HepG2 (cell line): ENCODE measurements around the gene TNFRSF6B. TPM values are rescaled to one million over a fixed set of nuclear protein-coding genes. Genes with fewer than 3 reads are reported as not detected.

ENCODE experiments used
- AGO1 ChIP-seq: fragments of 200-400 bp; formaldehyde crosslinking; IDR thresholded peaks from 2 replicates; pipeline ENCODE4 v1.6.1; 2017; ENCODE audit warnings: mild to moderate bottlenecking, low read depth, low read length, moderate library complexity; ENCODE audit not compliant: poor library complexity, severe bottlenecking
- ARNTL ChIP-seq: sonication (generic); formaldehyde crosslinking; IDR thresholded peaks from 2 replicates; pipeline ENCODE4 v1.4.0; 2020; ENCODE audit warnings: mild to moderate bottlenecking, missing genetic modification reagents
- ATF7-NPFF ChIP-seq: sonication (generic); formaldehyde crosslinking; IDR thresholded peaks from 2 replicates; pipeline ENCODE4 v1.8.1; 2023; ENCODE audit warnings: mild to moderate bottlenecking, low read depth, missing genetic modification reagents, moderate library complexity
- DRAP1 ChIP-seq: IDR thresholded peaks from 2 replicates; pipeline ENCODE4 v1.6.1; 2016; ENCODE audit warnings: missing genetic modification reagents, missing compliant biosample characterization
- EED ChIP-seq: sonication (generic); formaldehyde crosslinking; IDR thresholded peaks from 2 replicates; pipeline ENCODE4 v1.5.0; 2020; ENCODE audit warnings: mild to moderate bottlenecking, missing genetic modification reagents
- ERF ChIP-seq: IDR thresholded peaks from 2 replicates; pipeline ENCODE4 v1.6.1; 2018; ENCODE audit warnings: missing biosample characterization, missing genetic modification reagents
- ETV5 ChIP-seq: IDR thresholded peaks from 2 replicates; pipeline ENCODE4 v1.6.1; 2018; ENCODE audit warnings: missing biosample characterization, missing genetic modification reagents, inconsistent platforms, borderline replicate concordance
- FOXJ3 ChIP-seq: sonication (generic); formaldehyde crosslinking; IDR thresholded peaks from 2 replicates; pipeline ENCODE4 v1.4.0; 2020; ENCODE audit warnings: missing genetic modification reagents, mild to moderate bottlenecking, borderline replicate concordance
- JUNB ChIP-seq: sonication (generic); formaldehyde crosslinking; IDR thresholded peaks from 2 replicates; pipeline ENCODE4 v1.8.0; 2022; ENCODE audit warnings: missing genetic modification reagents, mild to moderate bottlenecking, borderline replicate concordance
- KMT2B ChIP-seq: IDR thresholded peaks from 2 replicates; pipeline ENCODE4 v1.6.1; 2016; ENCODE audit warnings: missing genetic modification reagents, missing compliant biosample characterization
- MXD3 ChIP-seq: IDR thresholded peaks from 2 replicates; pipeline ENCODE4 v1.6.1; 2016; ENCODE audit warnings: mild to moderate bottlenecking, missing biosample characterization, missing genetic modification reagents
- NFE2 ChIP-seq: sonication (generic); formaldehyde crosslinking; IDR thresholded peaks from 2 replicates; pipeline ENCODE4 v1.4.0; 2020; ENCODE audit warnings: missing genetic modification reagents
- NONO ChIP-seq, 2 experiments: fragments of 450-650 bp in 1 of 2; sonication (generic) in 1 of 2; formaldehyde crosslinking in 1 of 2; IDR thresholded peaks in 1 of 2; conservative IDR thresholded peaks in 1 of 2; 2 replicates each; pipeline versions ENCODE4 v1.6.1 to v1.8.0; 2017 to 2022; ENCODE audit warnings: mild to moderate bottlenecking in 1 of 2, missing genetic modification reagents in 1 of 2, moderate library complexity in 1 of 2
- NR0B2 ChIP-seq: sonication (generic); formaldehyde crosslinking; IDR thresholded peaks from 2 replicates; pipeline ENCODE4 v1.4.0; 2020; ENCODE audit warnings: mild to moderate bottlenecking, missing genetic modification reagents
- NR3C1 ChIP-seq: sonication (generic); formaldehyde crosslinking; IDR thresholded peaks from 2 replicates; pipeline ENCODE4 v1.4.0; 2020; ENCODE audit warnings: missing genetic modification reagents
- POLR2G ChIP-seq: fragments of 200-400 bp; formaldehyde crosslinking; IDR thresholded peaks from 2 replicates; pipeline ENCODE4 v1.6.1; 2018; ENCODE audit warnings: mild to moderate bottlenecking, low read depth, low read length, moderate library complexity
- SNRNP70 ChIP-seq: fragments of 200-400 bp; formaldehyde crosslinking; IDR thresholded peaks from 2 replicates; pipeline ENCODE4 v1.6.1; 2017; ENCODE audit warnings: mild to moderate bottlenecking, low read depth, low read length, moderate library complexity
- TARDBP ChIP-seq: sonication (generic); formaldehyde crosslinking; IDR thresholded peaks from 2 replicates; pipeline ENCODE4 v1.8.0; 2022; ENCODE audit warnings: mild to moderate bottlenecking, missing genetic modification reagents
- TEF ChIP-seq: sonication (generic); formaldehyde crosslinking; IDR thresholded peaks from 2 replicates; pipeline ENCODE4 v1.5.0; 2020; ENCODE audit warnings: missing genetic modification reagents
- ZFY ChIP-seq: sonication (generic); formaldehyde crosslinking; IDR thresholded peaks from 2 replicates; pipeline ENCODE4 v1.4.0; 2020; ENCODE audit warnings: missing genetic modification reagents
- ZNF230 ChIP-seq: sonication (generic); formaldehyde crosslinking; IDR thresholded peaks from 2 replicates; pipeline ENCODE4 v1.4.0; 2020; ENCODE audit warnings: mild to moderate bottlenecking, missing genetic modification reagents
- ZNF264 ChIP-seq: sonication (generic); formaldehyde crosslinking; IDR thresholded peaks from 2 replicates; pipeline ENCODE4 v1.4.0; 2020; ENCODE audit warnings: missing genetic modification reagents
- ZNF280B ChIP-seq: sonication (generic); formaldehyde crosslinking; IDR thresholded peaks from 2 replicates; pipeline ENCODE4 v1.5.0; 2020; ENCODE audit warnings: missing genetic modification reagents, mild to moderate bottlenecking, borderline replicate concordance
- ZNF317 ChIP-seq: sonication (generic); formaldehyde crosslinking; IDR thresholded peaks from 2 replicates; pipeline ENCODE4 v1.5.0; 2020; ENCODE audit warnings: mild to moderate bottlenecking, missing genetic modification reagents
- ZNF326 ChIP-seq: sonication (generic); formaldehyde crosslinking; IDR thresholded peaks from 2 replicates; pipeline ENCODE4 v1.4.0; 2020; ENCODE audit warnings: missing genetic modification reagents, borderline replicate concordance
- ZNF530 ChIP-seq: sonication (generic); formaldehyde crosslinking; IDR thresholded peaks from 2 replicates; pipeline ENCODE4 v1.5.0; 2020; ENCODE audit warnings: low read depth, mild to moderate bottlenecking, missing genetic modification reagents
- ZNF772 ChIP-seq: sonication (generic); formaldehyde crosslinking; IDR thresholded peaks from 2 replicates; pipeline ENCODE4 v1.5.0; 2020; ENCODE audit warnings: mild to moderate bottlenecking, missing genetic modification reagents
- ZSCAN5A ChIP-seq: sonication (generic); formaldehyde crosslinking; IDR thresholded peaks from 2 replicates; pipeline ENCODE4 v1.8.0; 2022; ENCODE audit warnings: mild to moderate bottlenecking, missing genetic modification reagents, borderline replicate concordance
- polyA plus RNA-seq, 8 experiments: library from polyadenylated mRNA; depleted of rRNA in 3 of 8; stranded (reverse) in 7 of 8; unstranded in 1 of 8; fragments of >200 nt; fragmentation: Illumina TruSeq in 4 of 8; extraction: Trizol in 4 of 8; gene quantifications; 2 replicates each; pipeline versions ENCODE4 v1.2.1 to v1.2.3, GENCODE V29; 2011 to 2016; ENCODE audit warnings: low read depth in 4 of 8, missing spikeins in 1 of 8, mixed read lengths in 1 of 8; ENCODE audit not compliant: insufficient read depth in 1 of 8
- total RNA-seq, 5 experiments: library from RNA; depleted of rRNA; stranded (reverse); fragments of >200 nt; fragmentation: Illumina TruSeq; extraction: Trizol; gene quantifications; 2 replicates each; pipeline ENCODE4 v1.2.3, GENCODE V29; 2016; ENCODE audit warnings: low read depth in 1 of 5

The TNFRSF6B gene
- total and polyA plus RNA-seq, 2 of the 13 experiments (the other 11 are each of a cell fraction or from before 2014, with no cell fraction given), result 0.24 TPM; not detected in 1

GRCh38 chr20:63696306-63696627 is 185 bp upstream of the TNFRSF6B start (continued):
- TF ChIP-seq ZNF280B (CRISPR knock-in tag), result no peak
- TF ChIP-seq DRAP1, result no peak
- peak; percentile 47; the same call in 1 of the 2 replicates for TF ChIP-seq ZNF326 (CRISPR knock-in tag)
- no peak for TF ChIP-seq ZSCAN5A (CRISPR knock-in tag)
- 0 out of 2 replicates have a peak, but pooled peaks have one; percentile 28 for TF ChIP-seq ARNTL (CRISPR knock-in tag)
- no peak for TF ChIP-seq JUNB (CRISPR knock-in tag)
- no peak for TF ChIP-seq MXD3 (CRISPR knock-in tag)
- no peak for TF ChIP-seq NFE2 (CRISPR knock-in tag)
- no peak for TF ChIP-seq SNRNP70
- no peak for TF ChIP-seq ETV5 (CRISPR knock-in tag)
- TF ChIP-seq TARDBP (CRISPR knock-in tag), result no peak
- peak; percentile 35 for TF ChIP-seq POLR2G
- no peak for TF ChIP-seq NONO (IDR thresholded peaks at IDR 0.05)
- no peak for TF ChIP-seq NONO (CRISPR knock-in tag; conservative IDR thresholded peaks at IDR 0.05)
- no peak; the same call in 1 of the 2 replicates for TF ChIP-seq ZFY (CRISPR knock-in tag)
- no peak for TF ChIP-seq NR0B2 (CRISPR knock-in tag)
- no peak for TF ChIP-seq ZNF317
- 0 out of 2 replicates have a peak, but pooled peaks have one; percentile 9 for TF ChIP-seq ZNF230 (CRISPR knock-in tag)
- TF ChIP-seq KMT2B (CRISPR knock-in tag), result 0 out of 2 replicates have a peak, but pooled peaks have one; percentile 8
- no peak for TF ChIP-seq EED (CRISPR knock-in tag)
- TF ChIP-seq FOXJ3 (CRISPR knock-in tag), result no peak
- TF ChIP-seq ZNF772 (CRISPR knock-in tag), result no peak
- no peak for TF ChIP-seq ZNF264 (CRISPR knock-in tag)
- no peak for TF ChIP-seq TEF (CRISPR knock-in tag)
- TF ChIP-seq ERF (CRISPR knock-in tag), result no peak
- TF ChIP-seq ATF7-NPFF (CRISPR knock-in tag), result no peak
- no peak for TF ChIP-seq ZNF530
- TF ChIP-seq NR3C1 (CRISPR knock-in tag), result no peak
- no peak for TF ChIP-seq AGO1
